OCI-LY3 (cell line): ENCODE measurements around the gene CAMK2A.

Experiments
- H2AFZ ChIP-seq: fragments of 200-600, 300-600 bp; shearing (Covaris generic); 2 replicates; pipeline ENCODE4 v1.6.0; 2014; ENCODE audit warnings: antibody characterized with exemption, low read depth, low read length
- H3K27ac ChIP-seq: fragments of 200-600, 300-600 bp; sonication (generic); 2 replicates; pipeline ENCODE4 v1.5.1; 2014; ENCODE audit warnings: mild to moderate bottlenecking, low read length, moderate library complexity, mixed read lengths
- H3K27me3 ChIP-seq: fragments of 200-600, 300-600 bp; sonication (generic); 2 replicates; pipeline ENCODE4 v1.6.1; 2014; ENCODE audit warnings: low read depth, low read length, mixed read lengths
- H3K36me3 ChIP-seq: fragments of 200-600, 300-600 bp; sonication (generic); replicated peaks from 2 replicates; pipeline ENCODE3; 2014; ENCODE audit warnings: low read depth, low read length, mixed read lengths
- H3K4me1 ChIP-seq: fragments of 300-600, 200-600 bp; sonication (generic); 2 replicates; pipeline ENCODE4 v1.6.1; 2014; ENCODE audit warnings: low read length, mixed read lengths
- H3K4me2 ChIP-seq: fragments of 200-600, 300-600 bp; sonication (generic); 2 replicates; pipeline ENCODE4 v1.6.1; 2014; ENCODE audit warnings: low read length, mixed read lengths
- H3K4me3 ChIP-seq: fragments of 300-600, 200-600 bp; sonication (generic); 2 replicates; pipeline ENCODE4 v1.5.1; 2014; ENCODE audit warnings: antibody characterized with exemption, mild to moderate bottlenecking, low read length, moderate library complexity
- H3K79me2 ChIP-seq: fragments of 300-600, 200-600 bp; shearing (Covaris generic); 2 replicates; pipeline ENCODE4 v1.6.1; 2014; ENCODE audit warnings: mild to moderate bottlenecking, low read length, mixed read lengths
- H3K9ac ChIP-seq: fragments of 300-600, 200-600 bp; shearing (Covaris generic); 2 replicates; pipeline ENCODE4 v1.6.0; 2014; ENCODE audit warnings: mild to moderate bottlenecking, low read length, moderate library complexity
- H3K9me3 ChIP-seq: fragments of 200-600, 300-600 bp; shearing (Covaris generic); 2 replicates; pipeline ENCODE4 v1.6.1; 2014; ENCODE audit warnings: low read length, mixed read lengths; ENCODE audit not compliant: insufficient read depth
- H4K20me1 ChIP-seq: fragments of 200-600, 300-600 bp; sonication (generic); 2 replicates; pipeline ENCODE4 v1.6.1; 2016; ENCODE audit warnings: low read length, mixed read lengths; ENCODE audit not compliant: insufficient read depth
- CTCF ChIP-seq: fragments of 200-600, 300-600 bp; sonication (generic); IDR thresholded peaks from 2 replicates; pipeline ENCODE4 v1.5.1; 2014; ENCODE audit warnings: antibody characterized with exemption, low read length, low read depth
- EZH2phosphoT487 ChIP-seq: fragments of 200-600 bp; shearing (Covaris generic); IDR thresholded peaks from 2 replicates; pipeline ENCODE4 v1.6.1; 2018; ENCODE audit warnings: antibody characterized with exemption, mixed run types, low read depth

Gene CAMK2A

GRCh38 chr5:150245111-150245789, 44.3 kb downstream of the CAMK2A start:
- Histone ChIP-seq H4K20me1 (no peaks in the 10 kb centered on the region), H3K9ac (no peak overlapping the region), H3K27me3 (no peaks in the 10 kb centered on the region), H3K79me2 (no peaks in the 10 kb centered on the region), H3K4me1 (no peaks in the 10 kb centered on the region), H3K9me3 (no peaks in the 10 kb centered on the region), H2AFZ (no peak overlapping the region), H3K4me2 (no peak overlapping the region), H3K36me3 (no peaks in the 10 kb centered on the region), H3K27ac (no peak overlapping the region), H3K4me3 (no peak overlapping the region)
- no peak for TF ChIP-seq EZH2phosphoT487

- H3K27me3 ChIP-seq = no peaks in the 10 kb centered on the region
- H3K9me3 ChIP-seq = no peaks in the 10 kb centered on the region
- no peak overlapping the region for H3K4me3 ChIP-seq
- no peaks in the 10 kb centered on the region for H4K20me1 ChIP-seq
- no peak overlapping the region for H2AFZ ChIP-seq
- H3K9ac ChIP-seq = no peak overlapping the region
- H3K4me2 ChIP-seq = no peak overlapping the region
- TF ChIP-seq CTCF = no peak
- TF ChIP-seq EZH2phosphoT487 = no peak
- no peaks in the 10 kb centered on the region for H3K4me1 ChIP-seq
- H3K36me3 ChIP-seq = no peaks in the 10 kb centered on the region
- no peak overlapping the region for H3K27ac ChIP-seq
- H3K79me2 ChIP-seq = no peaks in the 10 kb centered on the region
Measured at GRCh38 chr5:150244209-150244608, 45.4 kb downstream of the CAMK2A start.

GRCh38 chr5:150243590-150243989, 46.0 kb downstream of the CAMK2A start:
- H2AFZ ChIP-seq = no peak overlapping the region
- H3K79me2 ChIP-seq = no peaks in the 10 kb centered on the region
- no peaks in the 10 kb centered on the region for H3K9me3 ChIP-seq
- H3K27ac ChIP-seq = no peak overlapping the region
- no peak overlapping the region for H3K4me3 ChIP-seq
- H3K9ac ChIP-seq = no peak overlapping the region
- H3K36me3 ChIP-seq = no peaks in the 10 kb centered on the region
- H3K4me1 ChIP-seq = no peaks in the 10 kb centered on the region
- no peak overlapping the region for H3K4me2 ChIP-seq
- H4K20me1 ChIP-seq = no peaks in the 10 kb centered on the region
- TF ChIP-seq EZH2phosphoT487 (no peak), CTCF (no peak)
- H3K27me3 ChIP-seq = no peaks in the 10 kb centered on the region

GRCh38 chr5:150242251-150242894, 47.2 kb downstream of the CAMK2A start:
- TF ChIP-seq CTCF = no peak
- no peak for TF ChIP-seq EZH2phosphoT487
- Histone ChIP-seq H3K27ac (no peak overlapping the region), H2AFZ (no peak overlapping the region), H3K36me3 (no peaks in the 10 kb centered on the region), H3K4me3 (no peak overlapping the region), H3K4me1 (no peaks in the 10 kb centered on the region), H4K20me1 (no peaks in the 10 kb centered on the region), H3K9ac (no peak overlapping the region), H3K9me3 (no peaks in the 10 kb centered on the region), H3K4me2 (no peak overlapping the region), H3K27me3 (no peaks in the 10 kb centered on the region), H3K79me2 (no peaks in the 10 kb centered on the region)
